Common myeloid progenitor, CD34-positive (primary cell): ENCODE measurements around the gene GRB14.

Experiments used
- CTCF ChIA-PET: fragments of 350-600 bp; sonication (Branson Sonifier 250); formaldehyde crosslinking; loops from one replicate; lab custom pipeline; 2021; ENCODE audit warnings: antibody characterized with exemption; lab: Charles Lee
- POLR2A ChIA-PET: fragments of 350-600 bp; sonication (Branson Sonifier 250); formaldehyde crosslinking; loops from one replicate; lab custom pipeline; 2021; ENCODE audit warnings: antibody characterized with exemption; lab: Charles Lee
- DNase-seq, 3 donors: peaks; one replicate each; pipeline versions ENCODE4 v3.0.0 to v3.0.0-alpha.2; 2013
- H3K27ac ChIP-seq, 2 experiments: 1 replicate in 1 of 2; 2 replicates in 1 of 2; pipeline ENCODE4 v1.7.0; 2013; ENCODE audit warnings: inconsistent platforms in 2 of 2, low read length in 2 of 2, mild to moderate bottlenecking in 2 of 2, low read depth in 1 of 2, moderate library complexity in 1 of 2; ENCODE audit not compliant: severe bottlenecking in 2 of 2, insufficient read depth in 1 of 2, poor library complexity in 1 of 2
- H3K27me3 ChIP-seq, 5 experiments: replicated peaks in 2 of 5; 1 replicate in 3 of 5; 2 replicates in 2 of 5; pipeline versions ENCODE4 v1.6.1 to v1.7.0; 2013; ENCODE audit warnings: low read length in 4 of 5, mild to moderate bottlenecking in 2 of 5, moderate library complexity in 2 of 5, inconsistent platforms in 1 of 5; ENCODE audit not compliant: insufficient read depth in 5 of 5, control insufficient read depth in 4 of 5
- H3K36me3 ChIP-seq, 4 experiments: 1 replicate in 2 of 4; 2 replicates in 2 of 4; pipeline versions ENCODE4 v1.6.1 to v1.7.0; 2013; ENCODE audit warnings: low read length in 3 of 4, control low read depth in 1 of 4, mild to moderate bottlenecking in 1 of 4; ENCODE audit not compliant: control insufficient read depth in 4 of 4, insufficient read depth in 4 of 4
- H3K4me1 ChIP-seq, 4 experiments: 1 replicate in 3 of 4; 2 replicates in 1 of 4; pipeline versions ENCODE4 v1.6.1 to v1.7.1; 2013; ENCODE audit warnings: low read length in 3 of 4, mild to moderate bottlenecking in 3 of 4, control low read depth in 1 of 4, inconsistent platforms in 1 of 4, moderate library complexity in 1 of 4; ENCODE audit not compliant: control insufficient read depth in 4 of 4, insufficient read depth in 4 of 4; ENCODE audit errors: control extremely low read depth in 1 of 4
- H3K4me3 ChIP-seq, 7 experiments: 1 replicate in 4 of 7; 2 replicates in 3 of 7; pipeline versions ENCODE4 v1.5.1 to v1.7.0; 2013; ENCODE audit warnings: mild to moderate bottlenecking in 7 of 7, low read length in 6 of 7, moderate library complexity in 6 of 7, inconsistent platforms in 2 of 7, low read depth in 2 of 7, control low read depth in 1 of 7; ENCODE audit not compliant: insufficient read depth in 4 of 7, control insufficient read depth in 1 of 7; ENCODE audit errors: extremely low read depth in 1 of 7
- H3K9me3 ChIP-seq, 5 experiments: 1 replicate in 4 of 5; 2 replicates in 1 of 5; pipeline versions ENCODE4 v1.6.1 to v1.7.1; 2013; ENCODE audit warnings: low read length in 4 of 5, mild to moderate bottlenecking in 2 of 5, inconsistent platforms in 1 of 5, low read depth in 1 of 5, moderate library complexity in 1 of 5; ENCODE audit not compliant: control insufficient read depth in 4 of 5, insufficient read depth in 2 of 5; ENCODE audit errors: control extremely low read depth in 1 of 5
- WGBS: methylation state at CpG from one replicate; pipeline ENCODE4 v1.1.5; 2013; ENCODE audit not compliant: insufficient coverage; 5-methylcytosine and 5-hydroxymethylcytosine counted together

The GRB14 gene

GRCh38 chr2:164595031-164595430 is 26.3 kb downstream of the GRB14 start:
- peaks cover 0 to 12% (median 2%) of the 10 kb centered on the region in 4 experiments for H3K4me1 ChIP-seq
- H3K27ac ChIP-seq, result no peak overlapping the region
- H3K36me3 ChIP-seq, result no peaks in the 10 kb centered on the region
- no CpG with 5 or more reads among the region's 1 CpG for WGBS
- no peak for DNase-seq
- H3K9me3 ChIP-seq, result peaks cover 0 to 4% (median 2%) of the 10 kb centered on the region in 5 experiments
- no peaks in the 10 kb centered on the region for H3K27me3 ChIP-seq
- H3K4me3 ChIP-seq, result no peak overlapping the region
- ChIA-PET CTCF (interaction anchor here (0.8 kb wide), 1 partner anchor 23 kb away, joined by 3 read pairs; no protein-coding TSS in a partner anchor), POLR2A (no interaction called here)

- peaks cover 0 to 12% (median 2%) of the 10 kb centered on the region in 4 experiments for H3K4me1 ChIP-seq
- ChIA-PET POLR2A (no interaction called here), CTCF (no interaction called here)
- H3K9me3 ChIP-seq, result peaks cover 0 to 4% (median 2%) of the 10 kb centered on the region in 5 experiments
- H3K27ac ChIP-seq, result no peak overlapping the region
- H3K4me3 ChIP-seq, result no peak overlapping the region
- no peaks in the 10 kb centered on the region for H3K27me3 ChIP-seq
- no peak for DNase-seq
- no peaks in the 10 kb centered on the region for H3K36me3 ChIP-seq
Measured at GRCh38 chr2:164593959-164594358, 27.3 kb downstream of the GRB14 start.

GRCh38 chr2:164593541-164593940 is 27.7 kb downstream of the GRB14 start:
- no peak overlapping the region for H3K4me3 ChIP-seq
- 97% methylated on average over 3 of the region's 4 CpGs for WGBS
- H3K9me3 ChIP-seq, result peaks cover 0 to 4% (median 2%) of the 10 kb centered on the region in 5 experiments
- H3K36me3 ChIP-seq, result no peaks in the 10 kb centered on the region
- ChIA-PET POLR2A (no interaction called here), CTCF (no interaction called here)
- H3K27me3 ChIP-seq, result no peaks in the 10 kb centered on the region
- no peak overlapping the region for H3K27ac ChIP-seq
- peaks cover 0 to 11% (median 2%) of the 10 kb centered on the region in 4 experiments for H3K4me1 ChIP-seq
- DNase-seq, result no peak

- DNase-seq, result no peak
- Histone ChIP-seq H3K27ac (no peak overlapping the region), H3K4me3 (no peak overlapping the region), H3K27me3 (no peaks in the 10 kb centered on the region), H3K9me3 (peaks cover 0 to 4% (median 2%) of the 10 kb centered on the region in 5 experiments), H3K4me1 (no peaks in the 10 kb centered on the region), H3K36me3 (no peaks in the 10 kb centered on the region)
- CTCF ChIA-PET, result interaction anchor here (0.5 to 2.1 kb wide), 2 partner anchors 11 to 16 kb away, joined by 3 to 5 read pairs; no protein-coding TSS in a partner anchor
- POLR2A ChIA-PET, result no interaction called here
- WGBS, result 100% methylated on average over 2 of the region's 2 CpGs
Measured at GRCh38 chr2:164589522-164589921, 31.8 kb downstream of the GRB14 start.

DNA sequence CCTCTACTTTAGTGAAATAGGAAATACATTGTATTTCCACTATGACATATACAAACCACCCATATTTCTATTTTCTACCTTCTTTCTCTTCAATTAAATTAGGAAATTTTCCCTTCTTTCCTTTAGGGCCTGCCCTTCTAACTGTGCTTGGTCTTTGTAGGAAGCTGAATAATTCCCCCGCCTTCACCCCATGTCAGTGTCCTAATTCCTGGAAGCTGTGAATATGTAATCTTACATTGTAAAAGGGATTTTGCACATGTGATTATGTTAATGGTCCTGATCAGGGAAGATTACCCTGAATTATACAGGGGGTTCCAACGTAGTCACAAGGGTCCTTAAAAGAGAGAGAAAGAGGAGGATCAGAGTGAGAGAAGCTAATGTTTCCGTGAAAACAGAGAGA is 40.2 kb downstream of the GRB14 start:
- H3K4me1 ChIP-seq, result no peaks in the 10 kb centered on the region
- POLR2A ChIA-PET, result no interaction called here
- no peaks in the 10 kb centered on the region for H3K27me3 ChIP-seq
- CTCF ChIA-PET, result no interaction called here
- DNase-seq, result no peak
- no peak overlapping the region for H3K4me3 ChIP-seq
- WGBS, result 100% methylated on average over 2 of the region's 3 CpGs
- peaks cover 0 to 4% (median 0%) of the 10 kb centered on the region in 5 experiments for H3K9me3 ChIP-seq
- H3K36me3 ChIP-seq, result no peaks in the 10 kb centered on the region
- H3K27ac ChIP-seq, result no peak overlapping the region

GRCh38 chr2:164574931-164575330 is 46.4 kb downstream of the GRB14 start:
- Histone ChIP-seq H3K36me3 (no peaks in the 10 kb centered on the region), H3K4me3 (no peak overlapping the region), H3K27ac (no peak overlapping the region), H3K9me3 (peaks cover 0 to 4% (median 0%) of the 10 kb centered on the region in 5 experiments), H3K4me1 (no peaks in the 10 kb centered on the region), H3K27me3 (no peaks in the 10 kb centered on the region)
- WGBS, result no CpG with 5 or more reads among the region's 1 CpG
- CTCF ChIA-PET, result interaction anchor here (1.5 to 2.1 kb wide), 3 partner anchors 10 to 25 kb away, joined by 3 to 11 read pairs (median 7); no protein-coding TSS in a partner anchor
- DNase-seq, result peak in 2 of 3 donors; percentile 14 to 16
- POLR2A ChIA-PET, result no interaction called here

- Histone ChIP-seq H3K27me3 (no peaks in the 10 kb centered on the region), H3K4me3 (no peak overlapping the region), H3K4me1 (no peaks in the 10 kb centered on the region), H3K36me3 (no peaks in the 10 kb centered on the region), H3K9me3 (no peaks in the 10 kb centered on the region), H3K27ac (no peak overlapping the region)
- 91% methylated on average over 1 of the region's 2 CpGs for WGBS
- POLR2A ChIA-PET, result no interaction called here
- CTCF ChIA-PET, result interaction anchor here (2.7 kb wide), 1 partner anchor 10 kb away, joined by 15 read pairs; no protein-coding TSS in a partner anchor
- DNase-seq, result no peak
Measured at GRCh38 chr2:164570475-164570874, 50.8 kb downstream of the GRB14 start.
